Testis (tissue), 3 donors: ENCODE data around the gene AQP12A. TPM values are rescaled to one million over a fixed set of nuclear protein-coding genes. Genes with fewer than 3 reads are reported as not detected.

Experiments used
- DNase-seq: peaks from one replicate; pipeline ENCODE4 v3.0.0-alpha.2; 2019
- H3K27ac ChIP-seq, 2 donors: fragments of 200-600 bp; sonication (generic); one replicate each; pipeline ENCODE4 v1.5.1; 2019
- H3K27me3 ChIP-seq: fragments of 200-600 bp; sonication (generic); one replicate; pipeline ENCODE4 v1.5.1; 2019
- H3K36me3 ChIP-seq: fragments of 200-600 bp; sonication (generic); one replicate; pipeline ENCODE4 v1.5.1; 2017; ENCODE audit warnings: low read depth; ENCODE audit errors: missing control alignments
- H3K4me1 ChIP-seq: fragments of 200-600 bp; sonication (generic); one replicate; pipeline ENCODE4 v1.5.1; 2019
- H3K4me3 ChIP-seq, 2 donors: fragments of 200-600 bp; sonication (generic); one replicate each; pipeline ENCODE4 v1.5.1; 2017 to 2019
- H3K9me3 ChIP-seq: fragments of 200-600 bp; sonication (generic); one replicate; pipeline ENCODE4 v1.5.1; 2017
- POLR2A ChIP-seq: fragments of 450-650 bp; IDR thresholded peaks from one replicate; pipeline ENCODE4 v1.6.1; 2017; ENCODE audit warnings: antibody characterized with exemption, mild to moderate bottlenecking, moderate library complexity
- WGBS, 2 donors: methylation state at CpG; one replicate each; pipeline ENCODE4 v1.1.5; 2018; 5-methylcytosine and 5-hydroxymethylcytosine counted together
- intact Hi-C: fragments of 100-400 bp; cut with DNase I; formaldehyde crosslinking; loops from one replicate; pipeline ENCODE4 v1.15.1; 2023; ENCODE audit warnings: low total_unique reads
- polyA plus RNA-seq: library from polyadenylated mRNA; stranded (reverse); fragments of 350-450 nt; fragmentation: Illumina TruSeq; extraction: RNeasy Lipid Tissue Mini Kit (QIAGEN cat#74804); gene quantifications from one replicate; pipeline ENCODE4 v1.2.3, GENCODE V29; 2014; ENCODE audit warnings: low read depth, low replicate concordance; ENCODE audit not compliant: insufficient read depth
- total RNA-seq, 2 donors: library from RNA; depleted of rRNA; stranded (reverse); fragments of >200 nt; gene quantifications; one replicate each; pipeline ENCODE4 v1.2.3, GENCODE V29; 2016
- TF ChIP-seq, protein P1 (sequence below), 3 experiments: fragments of 450-650 bp in 2 of 3; fragments of 200-600 bp in 1 of 3; sonication (generic) in 1 of 3; IDR thresholded peaks; one replicate each; pipeline ENCODE4 v1.5.1; 2016 to 2019; ENCODE audit warnings: antibody characterized with exemption in 3 of 3, mild to moderate bottlenecking in 2 of 3, moderate library complexity in 1 of 3

The AQP12A gene
- total and polyA plus RNA-seq, 3 donors from 2014 or later = not detected

DNA sequence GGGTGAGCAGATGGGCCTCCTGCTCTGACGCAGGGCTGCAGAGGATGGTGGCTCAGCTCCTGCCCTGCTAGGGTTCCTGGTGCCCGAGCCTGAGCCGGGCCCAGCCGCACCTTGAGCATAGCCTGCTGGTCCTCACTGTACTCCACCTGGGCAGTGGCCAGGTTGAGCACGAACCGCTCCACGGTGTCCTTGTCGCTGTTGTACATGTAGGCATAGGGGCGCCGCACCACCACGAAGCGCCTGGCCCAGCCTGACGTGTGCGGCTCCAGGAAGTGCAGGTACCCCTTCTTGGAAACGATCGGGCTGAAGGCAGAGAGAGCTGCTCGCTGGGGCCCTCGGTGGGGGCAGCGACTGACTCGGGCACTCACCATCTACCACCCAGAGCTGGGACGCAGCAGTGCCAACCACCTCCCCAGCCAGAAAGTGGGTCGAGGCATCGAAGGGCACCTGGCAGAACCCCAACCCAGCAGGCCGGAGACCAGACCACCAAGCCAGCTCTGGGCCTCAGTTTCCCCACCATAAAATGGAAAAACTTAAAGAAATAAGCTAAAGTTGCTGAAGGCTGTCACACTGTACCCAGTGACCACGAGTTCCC lies 27.3 kb downstream of the AQP12A start:
- intact Hi-C loops = no loop called here
- 86 to 96% methylated on average over 7 to 25 of the region's 25 CpGs for WGBS, 2 donors
- Histone ChIP-seq H3K4me3 (no peak overlapping the region), H3K27ac (no peak overlapping the region), H3K36me3 (no peaks in the 10 kb centered on the region), H3K4me1 (no peaks in the 10 kb centered on the region), H3K9me3 (no peaks in the 10 kb centered on the region), H3K27me3 (no peaks in the 10 kb centered on the region)
- no peak for DNase-seq
- TF ChIP-seq, protein P1, sequence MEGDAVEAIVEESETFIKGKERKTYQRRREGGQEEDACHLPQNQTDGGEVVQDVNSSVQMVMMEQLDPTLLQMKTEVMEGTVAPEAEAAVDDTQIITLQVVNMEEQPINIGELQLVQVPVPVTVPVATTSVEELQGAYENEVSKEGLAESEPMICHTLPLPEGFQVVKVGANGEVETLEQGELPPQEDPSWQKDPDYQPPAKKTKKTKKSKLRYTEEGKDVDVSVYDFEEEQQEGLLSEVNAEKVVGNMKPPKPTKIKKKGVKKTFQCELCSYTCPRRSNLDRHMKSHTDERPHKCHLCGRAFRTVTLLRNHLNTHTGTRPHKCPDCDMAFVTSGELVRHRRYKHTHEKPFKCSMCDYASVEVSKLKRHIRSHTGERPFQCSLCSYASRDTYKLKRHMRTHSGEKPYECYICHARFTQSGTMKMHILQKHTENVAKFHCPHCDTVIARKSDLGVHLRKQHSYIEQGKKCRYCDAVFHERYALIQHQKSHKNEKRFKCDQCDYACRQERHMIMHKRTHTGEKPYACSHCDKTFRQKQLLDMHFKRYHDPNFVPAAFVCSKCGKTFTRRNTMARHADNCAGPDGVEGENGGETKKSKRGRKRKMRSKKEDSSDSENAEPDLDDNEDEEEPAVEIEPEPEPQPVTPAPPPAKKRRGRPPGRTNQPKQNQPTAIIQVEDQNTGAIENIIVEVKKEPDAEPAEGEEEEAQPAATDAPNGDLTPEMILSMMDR (IDR thresholded peaks at IDR 0.05) = no peak
- no peak for TF ChIP-seq POLR2A

DNA sequence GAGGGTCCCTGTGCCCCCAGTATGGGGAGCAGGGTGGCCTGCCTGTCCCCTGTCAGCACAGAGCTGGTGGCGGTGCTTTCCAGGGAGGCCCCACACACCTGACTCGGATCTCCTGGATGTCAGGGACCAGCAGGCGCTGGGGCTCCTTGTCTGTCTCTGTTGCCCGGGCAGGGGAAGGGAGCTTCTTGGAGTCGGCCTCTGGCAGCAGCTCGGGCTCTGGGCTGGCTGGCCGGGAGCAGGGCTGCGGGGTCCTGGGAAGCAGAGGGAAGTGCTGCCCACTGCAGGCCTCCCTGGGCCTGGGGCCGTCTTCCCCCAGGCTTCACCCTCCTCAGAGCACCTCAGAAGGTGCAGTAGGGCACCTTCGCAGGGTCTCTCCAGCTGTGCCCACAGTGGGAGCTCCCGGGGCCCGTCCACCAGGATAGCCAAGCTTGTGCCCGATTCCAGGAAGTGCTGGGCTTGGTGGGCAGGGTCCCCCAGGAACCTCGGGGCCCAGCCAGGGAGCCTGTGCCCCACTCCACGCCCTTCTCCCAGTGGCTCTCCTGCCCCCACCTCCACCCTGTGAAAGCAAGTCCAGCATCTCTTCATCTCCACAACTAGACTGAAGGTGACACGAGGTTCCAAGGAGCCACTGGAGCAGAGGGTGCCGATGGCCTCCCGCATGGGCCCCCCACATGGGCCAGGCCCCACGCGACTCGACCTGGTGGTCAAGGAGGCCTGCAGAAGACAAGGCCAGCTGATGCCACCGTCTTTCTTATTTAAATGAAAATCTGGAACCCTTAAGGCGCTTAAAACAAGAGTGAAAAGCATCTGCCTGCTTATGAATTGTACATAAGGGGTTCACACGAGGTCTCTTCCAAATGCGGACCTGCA lies 28.2 kb downstream of the AQP12A start:
- no peaks in the 10 kb centered on the region for H3K9me3 ChIP-seq
- H3K36me3 ChIP-seq = no peaks in the 10 kb centered on the region
- DNase-seq = no peak
- no peaks in the 10 kb centered on the region for H3K4me1 ChIP-seq
- TF ChIP-seq, protein P1 (IDR thresholded peaks at IDR 0.05) = no peak
- no peak for TF ChIP-seq POLR2A
- intact Hi-C loops = no loop called here
- no peaks in the 10 kb centered on the region for H3K27me3 ChIP-seq
- no peak overlapping the region for H3K27ac ChIP-seq
- H3K4me3 ChIP-seq = no peak overlapping the region
- 83 to 93% methylated on average over 15 to 25 of the region's 25 CpGs for WGBS, 2 donors

DNA sequence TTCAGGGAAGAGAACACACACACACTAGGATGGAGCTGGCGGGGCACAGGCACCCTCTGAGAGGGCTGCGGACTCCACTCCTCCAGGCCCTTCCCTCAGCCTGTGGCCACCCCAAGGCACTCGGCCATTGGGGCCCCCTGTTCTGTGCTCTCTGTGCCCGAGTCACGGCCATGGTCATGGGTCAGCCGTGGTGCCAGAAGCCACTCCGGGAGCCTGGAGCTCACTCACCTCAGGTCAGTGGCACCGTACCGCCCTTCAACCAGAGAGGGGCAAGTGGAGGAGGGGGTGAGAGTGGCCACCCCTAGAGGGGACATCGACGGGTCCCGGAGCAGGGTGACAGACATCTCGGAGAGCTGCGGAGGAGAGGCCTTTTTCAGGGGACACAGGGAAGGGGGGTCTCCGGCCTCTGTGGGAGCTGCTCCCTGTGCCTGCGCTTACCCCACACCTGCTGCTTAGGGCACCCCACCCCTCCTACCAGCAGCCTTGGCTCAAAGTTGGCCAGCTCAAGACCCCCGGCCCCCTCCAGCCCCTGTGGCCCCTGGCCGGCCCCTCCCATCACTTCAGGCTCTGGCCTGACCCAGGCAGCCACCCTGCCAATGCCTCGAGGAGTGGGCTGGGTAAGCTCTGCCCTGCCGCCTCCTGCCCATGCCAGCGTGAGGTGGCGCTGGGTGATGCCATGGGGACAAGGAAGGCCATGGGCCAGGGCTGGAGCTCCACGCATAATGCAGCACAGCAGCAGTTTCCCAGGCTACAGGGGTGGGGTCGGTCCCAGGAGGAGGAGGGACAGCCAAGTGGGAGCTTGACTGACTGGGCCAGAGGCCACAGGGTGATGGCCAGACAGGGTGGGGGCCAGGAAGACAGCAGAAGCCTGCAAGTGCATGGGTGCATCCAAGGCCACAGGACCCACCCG lies 29.3 kb downstream of the AQP12A start:
- WGBS, 2 donors = 89 to 95% methylated on average over 20 to 25 of the region's 25 CpGs

DNA sequence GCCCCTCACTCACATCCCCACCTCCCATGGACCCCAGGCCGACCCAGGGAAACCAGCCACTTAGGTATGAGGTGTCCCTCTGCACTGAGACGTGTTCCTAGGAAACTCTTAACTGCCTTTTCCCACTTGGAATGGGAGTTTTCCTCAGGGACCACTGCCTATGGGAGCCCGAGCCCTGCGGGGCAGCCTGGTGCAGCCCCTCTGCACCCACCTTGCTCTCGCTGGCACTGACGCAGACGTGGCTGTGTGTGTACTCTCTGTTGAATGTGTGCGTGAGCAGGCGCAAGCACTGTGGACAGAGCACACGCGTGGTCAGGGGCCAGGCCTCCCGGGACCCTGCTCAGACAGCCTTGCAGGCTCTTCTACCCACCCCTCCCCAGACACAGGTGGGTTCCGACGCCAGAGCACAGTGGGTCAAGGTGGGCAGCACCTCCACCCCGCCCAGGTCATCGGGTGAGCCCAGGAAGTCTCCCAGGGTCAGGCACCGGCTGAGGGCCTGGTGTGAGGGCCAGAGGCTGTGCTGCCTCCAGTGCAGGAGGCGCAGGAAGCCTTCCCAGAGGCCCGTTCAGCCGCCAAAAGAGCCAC lies 30.0 kb downstream of the AQP12A start:
- Histone ChIP-seq H3K4me1 (no peaks in the 10 kb centered on the region), H3K27me3 (no peaks in the 10 kb centered on the region), H3K27ac (no peak overlapping the region), H3K36me3 (no peaks in the 10 kb centered on the region), H3K4me3 (no peak overlapping the region), H3K9me3 (no peaks in the 10 kb centered on the region)
- DNase-seq = no peak
- intact Hi-C loops = no loop called here
- 91 to 92% methylated on average over 10 to 20 of the region's 20 CpGs for WGBS, 2 donors
- TF ChIP-seq, protein P1 (IDR thresholded peaks at IDR 0.05) = no peak
- no peak for TF ChIP-seq POLR2A

More for the DNA sequence above, 29.3 kb downstream of the AQP12A start:
- DNase-seq = no peak
- no peaks in the 10 kb centered on the region for H3K9me3 ChIP-seq
- no peak overlapping the region for H3K27ac ChIP-seq
- intact Hi-C loops = no loop called here
- H3K4me3 ChIP-seq = no peak overlapping the region
- H3K4me1 ChIP-seq = no peaks in the 10 kb centered on the region
- H3K27me3 ChIP-seq = no peaks in the 10 kb centered on the region
- no peak for TF ChIP-seq POLR2A
- TF ChIP-seq, protein P1 (IDR thresholded peaks at IDR 0.05) = no peak
- no peaks in the 10 kb centered on the region for H3K36me3 ChIP-seq
